ENCODE data around the gene GTPBP1. TPM values are rescaled to one million over a fixed set of nuclear protein-coding genes. Genes with fewer than 3 reads are reported as not detected.

The GTPBP1 gene
- total RNA-seq, 2 donors from 2014 or later, result 42.9 to 73.5 TPM

GRCh38 chr22:38725900-38726655 is 20.3 kb downstream of the GTPBP1 start:
- ATAC-seq (ENCODE audit: insufficient number of reproducible peaks, low FRiP score, low read depth), result no peak
- H3K27ac ChIP-seq, result no peak overlapping the region
- TF ChIP-seq CTCF (IDR thresholded peaks at IDR 0.05), result no peak
- H3K4me1 ChIP-seq (ENCODE audit: control insufficient read depth in 1 of 2, low read depth in 2 of 2), result peaks cover 0 to 7% of the 10 kb centered on the region in 2 donors
- no peak overlapping the region for H3K4me3 ChIP-seq
- no peaks in the 10 kb centered on the region for H3K27me3 ChIP-seq (replicated peaks; ENCODE audit: insufficient read depth)
- H3K9me3 ChIP-seq, result no peaks in the 10 kb centered on the region
- peaks cover 81% of the 10 kb centered on the region for H3K36me3 ChIP-seq
- DNase-seq (ENCODE audit: low spot score), result no peak

GRCh38 chr22:38727123-38727522 is 21.4 kb downstream of the GTPBP1 start:
- H3K36me3 ChIP-seq, result peaks cover 84% of the 10 kb centered on the region
- no peak for TF ChIP-seq CTCF (IDR thresholded peaks at IDR 0.05)

DNA sequence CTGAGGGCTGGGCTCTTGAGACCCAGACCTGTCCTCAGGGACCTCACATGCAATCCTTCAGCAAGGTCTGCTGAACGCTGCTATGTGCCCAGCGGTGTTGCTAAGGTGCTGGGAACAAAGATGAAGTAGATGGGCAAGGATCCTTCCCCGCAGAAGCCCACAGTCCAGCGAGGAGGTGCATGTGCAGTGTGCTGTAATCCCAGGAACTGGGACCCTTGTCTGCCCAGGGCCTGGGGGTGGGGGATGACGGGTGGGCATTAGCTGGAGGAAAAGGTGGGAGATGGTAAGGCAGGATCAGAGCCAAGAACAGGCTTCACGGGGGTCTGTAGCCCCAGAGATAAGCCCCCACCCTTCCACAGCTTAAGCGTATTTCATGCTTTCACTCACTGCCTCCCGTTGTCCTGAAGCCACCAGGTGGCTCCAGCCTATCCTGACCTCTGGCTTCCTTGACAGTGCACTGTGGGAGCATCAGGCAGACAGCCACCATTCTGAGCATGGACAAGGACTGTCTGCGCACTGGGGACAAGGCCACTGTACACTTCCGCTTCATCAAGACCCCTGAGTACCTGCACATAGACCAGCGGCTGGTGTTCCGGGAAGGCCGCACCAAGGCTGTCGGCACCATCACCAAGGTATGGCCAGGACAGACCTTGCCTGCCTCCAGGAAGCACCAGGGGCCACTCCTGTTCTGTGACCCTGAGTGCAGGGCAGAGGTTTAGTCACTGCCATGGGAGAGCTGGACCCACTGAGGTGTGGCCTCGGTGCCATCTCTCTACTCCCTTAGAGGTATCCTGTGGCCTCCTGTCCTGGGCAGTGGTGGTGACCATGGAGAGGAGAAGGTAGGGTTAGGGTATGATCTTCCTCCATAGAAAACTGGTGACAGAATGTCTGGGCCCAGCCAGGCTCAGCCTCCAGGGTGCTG is 22.0 kb downstream of the GTPBP1 start:
- no peak overlapping the region for H3K27ac ChIP-seq
- H3K9me3 ChIP-seq, result no peaks in the 10 kb centered on the region
- no peak overlapping the region for H3K4me3 ChIP-seq
- DNase-seq (ENCODE audit: low spot score), result no peak
- no peak for ATAC-seq (ENCODE audit: insufficient number of reproducible peaks, low FRiP score, low read depth)
- H3K27me3 ChIP-seq (replicated peaks; ENCODE audit: insufficient read depth), result no peaks in the 10 kb centered on the region
- TF ChIP-seq CTCF (IDR thresholded peaks at IDR 0.05), result no peak
- peaks cover 78% of the 10 kb centered on the region for H3K36me3 ChIP-seq
- peaks cover 8 to 24% of the 10 kb centered on the region in 2 donors for H3K4me1 ChIP-seq (ENCODE audit: control insufficient read depth in 1 of 2, low read depth in 2 of 2)

More at GRCh38 chr22:38727123-38727522, 21.4 kb downstream of the GTPBP1 start:
- Histone ChIP-seq H3K9me3 (no peaks in the 10 kb centered on the region), H3K27ac (no peak overlapping the region), H3K4me3 (no peak overlapping the region), H3K27me3 (replicated peaks; ENCODE audit: insufficient read depth) (no peaks in the 10 kb centered on the region), H3K4me1 (ENCODE audit: control insufficient read depth in 1 of 2, low read depth in 2 of 2) (peaks cover 2 to 17% of the 10 kb centered on the region in 2 donors)
- ATAC-seq (ENCODE audit: insufficient number of reproducible peaks, low FRiP score, low read depth) (no peak), DNase-seq (ENCODE audit: low spot score) (no peak)

GRCh38 chr22:38728871-38729796 is 23.4 kb downstream of the GTPBP1 start:
- no peak overlapping the region for H3K27ac ChIP-seq
- H3K4me1 ChIP-seq (ENCODE audit: control insufficient read depth in 1 of 2, low read depth in 2 of 2), result peaks cover 22 to 37% of the 10 kb centered on the region in 2 donors
- ATAC-seq (ENCODE audit: insufficient number of reproducible peaks, low FRiP score, low read depth) (no peak), DNase-seq (ENCODE audit: low spot score) (no peak)
- TF ChIP-seq CTCF (IDR thresholded peaks at IDR 0.05), result no peak
- H3K36me3 ChIP-seq, result peaks cover 72% of the 10 kb centered on the region
- no peaks in the 10 kb centered on the region for H3K27me3 ChIP-seq (replicated peaks; ENCODE audit: insufficient read depth)
- H3K4me3 ChIP-seq, result no peak overlapping the region
- no peaks in the 10 kb centered on the region for H3K9me3 ChIP-seq

Data from thoracic aorta (tissue), 2 donors.